HG03565 (cell line): ENCODE data around the gene BRAP.
"Not testable (repeated sequence)": the region's sequence is repeated elsewhere in the genome, so short reads cannot be mapped to it uniquely, and the experiment has no call there.

Experiments
- ATAC-seq: cut with Tn5 transposase; IDR thresholded peaks from one replicate; pipeline ENCODE4 v1.9.1; 2021; ENCODE audit warnings: mild to moderate bottlenecking, moderate library complexity; ENCODE audit not compliant: unreplicated experiment

The BRAP gene

DNA sequence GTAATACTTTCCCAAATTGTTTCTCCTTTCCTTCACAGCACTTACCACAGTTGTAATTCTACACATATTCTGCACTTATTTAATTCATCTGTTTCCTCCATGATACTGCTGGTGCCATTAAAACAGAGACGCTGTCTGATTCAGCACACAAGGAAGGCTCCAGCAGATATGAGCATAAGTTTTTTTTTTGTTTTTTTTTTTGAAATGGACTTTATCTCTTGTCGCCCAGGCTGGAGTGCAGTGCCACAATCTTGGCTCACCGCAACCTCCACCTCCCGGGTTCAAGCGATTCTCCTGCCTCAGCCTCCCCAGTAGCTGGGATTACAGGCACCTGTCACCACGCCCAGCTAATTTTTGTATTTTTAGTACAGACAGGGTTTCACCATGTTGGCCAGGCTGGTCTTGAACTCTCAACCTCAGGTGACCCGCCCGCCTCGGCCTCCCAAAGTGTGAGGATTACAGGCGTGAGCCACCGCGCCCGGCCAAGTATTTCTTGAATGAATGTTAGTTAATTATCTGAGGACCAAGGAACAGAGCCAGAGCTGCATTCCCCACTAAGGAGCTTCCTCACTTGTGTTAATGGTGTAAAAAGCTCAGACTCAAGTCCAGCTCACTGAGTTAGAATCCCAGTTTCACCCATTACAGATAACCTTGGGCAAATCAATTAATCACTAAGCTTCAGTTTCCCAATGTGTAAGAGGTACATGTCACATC lies 1.1 kb downstream of the BRAP start:
- ATAC-seq = not testable (repeated sequence)

- no peak for ATAC-seq
Measured at GRCh38 chr12:111677186-111677585, 8.6 kb downstream of the BRAP start.

DNA sequence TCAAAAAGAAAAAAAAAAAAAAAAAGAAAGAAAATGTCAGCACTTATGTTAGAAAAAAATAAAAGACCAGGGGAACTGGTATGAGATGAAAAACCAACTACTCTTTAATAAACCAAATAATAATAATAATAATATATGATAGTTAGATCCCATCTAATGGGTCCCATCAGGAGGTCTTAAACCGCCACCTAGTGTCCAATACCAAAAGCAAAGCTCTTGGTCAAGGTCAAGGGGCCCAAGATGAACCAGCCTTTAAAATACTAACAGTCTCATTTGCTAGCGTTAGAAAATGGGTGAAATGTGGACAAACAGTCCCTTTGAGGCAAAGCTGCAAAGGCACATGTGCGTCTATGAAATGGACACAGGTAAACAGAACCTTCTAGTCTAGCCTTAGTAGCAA lies 12.3 kb downstream of the BRAP start:
- ATAC-seq = no peak

- no peak for ATAC-seq
Measured at GRCh38 chr12:111672822-111673381, 12.9 kb downstream of the BRAP start.

GRCh38 chr12:111664961-111665865 lies 20.5 kb downstream of the BRAP start:
- no peak for ATAC-seq

GRCh38 chr12:111664499-111664898 lies 21.3 kb downstream of the BRAP start:
- ATAC-seq = no peak

GRCh38 chr12:111656016-111656415 lies 29.7 kb downstream of the BRAP start:
- ATAC-seq = no peak

GRCh38 chr12:111655356-111655755 lies 30.4 kb downstream of the BRAP start:
- ATAC-seq = no peak

DNA sequence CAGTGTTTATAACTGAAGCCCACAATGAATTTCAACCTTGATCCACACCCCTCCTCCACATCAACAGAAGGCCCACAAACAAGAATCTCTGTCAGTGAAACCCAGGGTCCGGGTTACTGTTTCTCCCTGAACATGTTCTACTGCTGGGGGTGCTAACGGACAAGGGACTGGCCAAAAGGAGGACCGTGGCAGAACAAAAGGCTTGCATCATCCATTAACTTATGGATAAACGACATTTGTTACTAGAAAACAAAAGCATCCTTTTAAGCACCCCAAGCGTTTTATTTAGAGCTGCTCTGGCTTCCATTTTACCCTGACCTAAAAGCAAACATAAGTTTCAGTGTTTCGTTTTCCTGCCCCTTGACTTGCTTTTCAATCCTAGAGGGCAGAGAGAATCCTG lies 32.2 kb downstream of the BRAP start:
- no peak for ATAC-seq

DNA sequence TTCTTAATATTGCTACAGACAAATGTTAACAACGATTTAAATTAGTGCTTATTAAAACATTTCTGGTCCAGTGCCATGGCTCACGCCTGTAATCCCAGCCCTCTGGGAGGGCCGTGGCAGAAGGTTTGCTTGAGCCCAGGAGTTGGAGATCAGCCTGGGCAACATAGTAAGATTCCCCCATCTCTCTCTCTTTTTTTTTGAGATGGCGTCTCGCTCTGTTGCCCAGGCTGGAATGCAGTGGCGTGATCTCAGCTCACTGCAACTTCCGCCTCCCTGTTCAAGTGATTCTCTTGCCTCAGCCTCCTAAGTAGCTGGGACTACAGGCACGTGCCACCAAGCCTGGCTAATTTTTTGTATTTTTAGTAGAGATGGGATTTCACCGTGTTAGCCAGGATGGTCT lies 33.2 kb downstream of the BRAP start:
- not testable (repeated sequence) for ATAC-seq

DNA sequence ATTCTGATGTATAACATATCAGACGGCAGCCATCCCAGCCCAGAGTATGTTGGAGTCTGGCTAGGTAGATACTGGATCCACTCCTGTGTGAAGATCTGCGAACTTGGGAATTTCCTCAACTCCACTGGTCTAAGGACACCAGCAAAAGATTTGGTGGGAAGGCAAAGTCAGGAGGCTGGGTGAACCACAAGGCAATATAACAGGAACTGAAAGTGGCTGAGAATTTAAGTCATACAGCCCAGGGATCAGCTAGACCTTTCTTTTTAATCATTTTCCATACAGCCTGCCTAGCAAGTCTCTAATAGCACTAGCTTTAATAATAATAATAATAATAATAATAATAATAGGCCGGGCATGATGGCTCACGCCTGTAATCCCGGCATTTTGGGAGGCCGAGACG lies 34.8 kb downstream of the BRAP start:
- no peak for ATAC-seq

- ATAC-seq = no peak
Measured at GRCh38 chr12:111645433-111645832, 40.3 kb downstream of the BRAP start.

- ATAC-seq = no peak
Measured at GRCh38 chr12:111643427-111643826, 42.3 kb downstream of the BRAP start.

GRCh38 chr12:111642681-111643426 lies 42.9 kb downstream of the BRAP start:
- no peak for ATAC-seq

- no peak for ATAC-seq
Measured at GRCh38 chr12:111640506-111640905, 45.2 kb downstream of the BRAP start.

GRCh38 chr12:111638556-111638955 lies 47.2 kb downstream of the BRAP start:
- ATAC-seq = no peak

GRCh38 chr12:111636209-111636945 lies 49.4 kb downstream of the BRAP start:
- ATAC-seq = no peak

- ATAC-seq = no peak
Measured at GRCh38 chr12:111635524-111635923, 50.2 kb downstream of the BRAP start.

GRCh38 chr12:111628505-111629260 lies 57.1 kb downstream of the BRAP start:
- ATAC-seq = no peak

DNA sequence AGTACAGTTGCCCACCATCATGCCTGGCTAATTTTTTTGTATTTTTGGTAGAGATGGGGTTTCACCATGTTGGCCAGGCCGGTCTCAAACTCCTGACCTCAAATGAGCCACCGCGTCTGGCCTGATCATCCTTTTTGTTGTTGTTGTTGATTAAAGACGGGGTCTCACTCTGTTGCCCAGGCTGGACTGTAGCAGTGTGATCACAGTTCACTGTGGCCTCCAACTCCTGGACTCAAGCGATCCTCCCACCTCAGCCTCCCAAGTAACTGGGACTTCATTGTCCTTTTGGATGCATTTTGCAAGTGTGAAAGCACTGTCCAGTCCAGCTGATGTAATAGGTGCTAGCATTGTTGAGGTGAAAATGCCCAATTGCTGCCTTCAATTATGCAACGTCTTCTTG lies 59.5 kb downstream of the BRAP start:
- ATAC-seq = no peak
